GM21717 (cell line): ENCODE data around the gene HLA-DQB1.
"Not testable (repeated sequence)": the region's sequence is repeated elsewhere in the genome, so short reads cannot be mapped to it uniquely, and the experiment has no call there.

Source experiments
- ATAC-seq: cut with Tn5 transposase; IDR thresholded peaks from one replicate; pipeline ENCODE4 v1.9.1; 2021; ENCODE audit warnings: mild to moderate bottlenecking, moderate library complexity; ENCODE audit not compliant: unreplicated experiment

Gene HLA-DQB1

GRCh38 chr6:32666420-32667300 lies at the start of gene HLA-DQB1:
Gene HLA-DQB1, minus strand, starts transcription at chr6:32666657. Its CDS starts 50 bp downstream, at chr6:32666607.
- peak; percentile 49 for ATAC-seq

- no peak for ATAC-seq
Measured at GRCh38 chr6:32713241-32713640, 46.8 kb upstream of the HLA-DQB1 start.

GRCh38 chr6:32709625-32710024 lies 43.2 kb upstream of the HLA-DQB1 start:
- ATAC-seq, result no peak

GRCh38 chr6:32705164-32705563 lies 38.7 kb upstream of the HLA-DQB1 start:
- not testable (repeated sequence) for ATAC-seq

- ATAC-seq, result no peak
Measured at GRCh38 chr6:32703347-32703746, 36.9 kb upstream of the HLA-DQB1 start.

GRCh38 chr6:32700391-32701040 lies 34.1 kb upstream of the HLA-DQB1 start:
- ATAC-seq, result no peak

GRCh38 chr6:32697031-32697430 lies 30.6 kb upstream of the HLA-DQB1 start:
- no peak for ATAC-seq

GRCh38 chr6:32692019-32692418 lies 25.6 kb upstream of the HLA-DQB1 start:
- ATAC-seq, result no peak

- no peak for ATAC-seq
Measured at GRCh38 chr6:32689531-32690501, 23.4 kb upstream of the HLA-DQB1 start.

- ATAC-seq, result peak; percentile 77
Measured at GRCh38 chr6:32685603-32686002, 19.1 kb upstream of the HLA-DQB1 start.

GRCh38 chr6:32684246-32684645 lies 17.8 kb upstream of the HLA-DQB1 start:
- ATAC-seq, result no peak

- no peak for ATAC-seq
Measured at GRCh38 chr6:32680055-32680454, 13.6 kb upstream of the HLA-DQB1 start.

- ATAC-seq, result no peak
Measured at GRCh38 chr6:32679492-32679891, 13.0 kb upstream of the HLA-DQB1 start.

- ATAC-seq, result not testable (repeated sequence)
Measured at GRCh38 chr6:32674123-32674522, 7.7 kb upstream of the HLA-DQB1 start.

- ATAC-seq, result not testable (repeated sequence)
Measured at GRCh38 chr6:32671908-32672307, 5.5 kb upstream of the HLA-DQB1 start.

GRCh38 chr6:32669893-32670292 lies 3.4 kb upstream of the HLA-DQB1 start:
- no peak for ATAC-seq

- no peak for ATAC-seq
Measured at GRCh38 chr6:32669240-32669639, 2.8 kb upstream of the HLA-DQB1 start.

GRCh38 chr6:32668226-32668747 lies 1.8 kb upstream of the HLA-DQB1 start:
- peak; percentile 56 for ATAC-seq

GRCh38 chr6:32665661-32666060 lies 796 bp downstream of the HLA-DQB1 start:
- no peak for ATAC-seq

GRCh38 chr6:32664827-32665362 lies 1.6 kb downstream of the HLA-DQB1 start:
- no peak for ATAC-seq
